HG02885 (cell line): ENCODE results near the gene PPP1R14C.

ENCODE experiments used
- ATAC-seq: cut with Tn5 transposase; IDR thresholded peaks from one replicate; pipeline ENCODE4 v1.9.1; 2021; ENCODE audit warnings: mild to moderate bottlenecking; ENCODE audit not compliant: unreplicated experiment, poor library complexity

The PPP1R14C gene

GRCh38 chr6:150267686-150268561, 125.1 kb downstream of the PPP1R14C start:
- no peak for ATAC-seq

- ATAC-seq = no peak
These were observed 126.4 kb downstream of the PPP1R14C start for GRCh38 chr6:150269130-150269856.

GRCh38 chr6:150269857-150270223, 127.0 kb downstream of the PPP1R14C start:
- ATAC-seq = no peak

DNA sequence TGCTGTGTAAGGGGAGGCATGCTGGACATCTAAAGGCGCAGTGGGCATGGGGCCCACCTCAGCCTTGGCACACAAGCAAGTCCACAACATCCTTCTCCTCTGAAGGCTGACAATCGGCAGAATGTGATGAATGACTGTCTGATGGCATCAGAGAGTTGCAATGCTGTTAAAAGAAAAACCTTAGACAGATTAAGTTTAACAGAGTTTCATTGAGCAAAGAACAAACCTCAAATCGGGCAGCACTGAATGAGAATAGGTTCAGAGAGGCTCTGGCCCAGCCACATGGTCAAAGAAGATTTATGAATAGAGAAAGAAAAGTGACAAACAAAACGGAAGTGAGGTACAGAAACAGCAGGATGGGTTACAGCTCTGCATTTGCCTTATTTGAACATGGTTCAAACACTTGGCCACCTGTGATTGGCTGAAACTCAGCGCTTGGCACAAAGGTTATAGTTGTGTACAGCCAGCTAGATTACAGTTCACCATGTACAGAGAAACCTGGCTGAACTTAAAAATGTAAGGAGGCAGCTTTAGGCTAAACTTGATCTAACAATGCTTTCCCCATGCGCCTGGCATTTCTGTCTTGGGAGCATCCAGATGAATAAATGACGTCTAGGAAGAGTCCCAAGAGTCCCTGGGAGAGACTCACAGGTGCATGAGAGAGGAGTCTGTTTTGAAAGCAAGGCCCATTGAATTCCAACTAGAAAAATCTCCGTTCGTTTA, 127.6 kb downstream of the PPP1R14C start:
- no peak for ATAC-seq

DNA sequence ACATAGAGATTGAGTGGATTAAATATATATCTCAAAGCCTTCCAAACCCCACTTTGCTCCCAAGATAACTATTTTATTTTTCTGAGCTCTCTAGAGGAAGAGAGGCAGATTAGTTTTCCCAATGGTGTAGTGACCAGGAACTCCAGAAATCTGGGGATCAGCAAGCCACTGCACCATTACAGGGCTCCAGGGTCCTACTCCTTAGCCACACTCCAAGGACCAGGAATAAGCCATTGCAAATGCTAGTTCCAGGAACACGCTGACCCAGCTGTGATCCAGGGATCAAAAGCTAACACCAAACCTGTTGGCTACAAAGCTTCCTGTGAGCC, 128.3 kb downstream of the PPP1R14C start:
- no peak for ATAC-seq

GRCh38 chr6:150271501-150272263, 128.8 kb downstream of the PPP1R14C start:
- ATAC-seq = no peak

DNA sequence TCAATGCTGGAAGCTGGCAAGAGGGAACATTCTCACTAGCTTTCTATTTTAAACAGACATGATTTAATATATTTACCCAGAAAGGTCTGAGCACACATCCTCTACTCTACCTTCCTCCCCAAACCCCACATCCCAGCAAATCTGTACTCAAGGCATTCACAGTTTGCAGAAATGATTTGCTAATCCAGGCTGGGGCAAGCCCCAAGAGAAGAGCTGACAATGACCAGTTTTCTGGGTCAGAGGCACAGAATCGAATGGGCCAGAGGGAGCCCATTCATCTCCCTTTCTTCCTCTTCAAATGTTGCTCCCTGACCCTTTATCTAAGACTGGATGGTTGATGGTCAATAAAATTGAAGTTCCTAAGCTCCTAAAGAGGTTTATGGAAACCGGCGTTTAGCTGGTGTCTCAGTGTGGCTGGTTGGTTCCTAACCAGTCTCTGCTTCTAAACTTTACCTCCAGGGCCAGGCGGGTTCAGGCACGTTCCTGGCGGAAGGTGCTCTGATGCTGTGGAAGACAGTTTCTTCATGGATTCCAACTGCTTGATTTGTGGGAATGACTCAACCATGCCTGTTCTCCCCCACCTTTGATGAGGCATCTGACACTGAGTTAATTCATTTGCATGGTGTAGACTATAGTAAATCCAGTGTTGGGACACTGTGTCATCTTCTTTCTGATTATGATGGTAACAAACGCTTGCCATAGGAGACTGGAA, 129.6 kb downstream of the PPP1R14C start:
- ATAC-seq = no peak

GRCh38 chr6:150272976-150273315, 130.1 kb downstream of the PPP1R14C start:
- ATAC-seq = no peak

GRCh38 chr6:150273457-150274309, 130.8 kb downstream of the PPP1R14C start:
- ATAC-seq = peak; percentile 54

DNA sequence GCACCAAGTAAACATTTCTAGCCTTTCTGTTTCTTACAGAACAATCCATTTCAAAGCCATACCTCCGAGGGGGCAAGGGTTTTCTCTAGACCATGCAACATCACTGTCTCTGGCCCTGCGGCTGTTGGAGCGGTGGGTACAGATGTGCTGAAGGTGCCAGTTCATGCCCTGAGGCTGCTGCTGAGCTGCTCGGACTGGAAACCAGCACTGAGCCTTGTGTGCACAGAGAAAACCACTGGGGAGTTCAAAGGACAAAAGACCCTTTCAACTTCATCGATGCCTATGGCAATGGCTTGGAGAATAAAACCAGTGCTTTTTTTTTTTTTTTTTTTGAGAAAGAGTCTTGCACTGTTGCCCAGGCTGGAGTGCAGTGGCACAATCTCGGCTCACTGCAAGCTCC, 132.6 kb downstream of the PPP1R14C start:
- no peak for ATAC-seq

- no peak for ATAC-seq
These were observed 133.5 kb downstream of the PPP1R14C start for GRCh38 chr6:150276168-150276936.

GRCh38 chr6:150276937-150277742, 134.3 kb downstream of the PPP1R14C start:
- ATAC-seq = no peak

GRCh38 chr6:150279533-150279932, 136.7 kb downstream of the PPP1R14C start:
- ATAC-seq = no peak

- no peak for ATAC-seq
These were observed 137.9 kb downstream of the PPP1R14C start for GRCh38 chr6:150280703-150281102.

- no peak for ATAC-seq
These were observed 138.9 kb downstream of the PPP1R14C start for GRCh38 chr6:150281767-150282166.

DNA sequence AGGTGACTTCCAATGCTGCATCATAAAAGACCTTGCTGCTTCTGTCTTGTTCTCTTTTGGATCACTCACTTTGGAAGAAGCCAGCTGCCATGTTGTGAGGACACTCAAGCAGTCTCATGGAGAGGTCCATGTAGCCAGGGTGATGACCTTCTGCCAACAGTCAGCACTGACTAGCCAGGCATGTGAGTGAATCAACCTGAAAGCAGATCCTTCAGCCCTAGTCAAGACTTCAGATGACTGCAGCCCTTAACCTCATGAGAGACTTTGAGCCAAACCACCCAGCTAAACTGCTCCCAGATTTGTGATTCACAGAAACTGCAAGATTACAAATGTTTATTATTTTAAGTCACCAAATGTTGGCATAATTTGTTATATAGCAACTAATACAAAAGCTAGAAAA, 140.0 kb downstream of the PPP1R14C start:
- no peak for ATAC-seq

DNA sequence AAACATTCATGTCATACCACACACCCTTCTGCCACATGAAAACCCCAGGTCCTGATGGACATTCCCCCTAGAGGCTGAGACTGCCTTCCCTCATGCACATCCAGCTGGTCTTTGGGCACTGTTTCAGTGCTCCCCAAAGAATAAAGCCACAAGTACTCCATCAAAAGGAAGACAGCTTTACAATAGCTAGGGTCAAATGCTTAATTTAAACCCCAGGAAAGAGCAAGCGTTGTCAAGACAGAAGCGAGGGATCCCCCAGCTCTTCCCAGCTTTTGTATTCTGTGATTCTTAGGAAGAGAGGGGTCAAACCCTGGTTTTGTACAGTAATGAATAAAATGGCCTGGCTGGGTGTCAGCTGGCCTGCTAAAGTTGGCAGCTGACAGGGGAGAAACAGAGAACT, 143.6 kb downstream of the PPP1R14C start:
- no peak for ATAC-seq
